Measurements from ENCODE around the gene C20orf202.

C20orf202 gene

DNA sequence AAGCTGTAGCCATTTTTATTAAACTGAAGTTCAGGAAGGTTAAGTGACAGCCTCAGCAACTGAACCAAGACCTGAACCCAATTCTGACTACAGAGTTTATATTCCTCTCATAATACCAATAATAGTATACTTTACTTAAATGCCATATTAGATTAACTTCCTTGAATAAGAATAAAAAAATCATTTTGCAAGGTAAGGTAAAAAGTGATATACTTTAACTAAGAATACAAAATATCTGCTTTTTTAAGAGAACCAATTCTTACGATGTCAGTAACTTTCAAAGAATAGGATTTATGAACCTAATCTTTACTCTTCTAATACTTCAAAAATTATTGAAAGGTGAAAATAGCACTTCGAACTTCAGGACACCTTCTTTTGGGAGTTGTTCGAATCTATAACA, 26.3 kb downstream of the C20orf202 start:
- peaks cover 0 to 78% (median 6%) of the 10 kb centered on the region in 3 experiments for H3K27me3 ChIP-seq (ENCODE audit: control insufficient read depth in 3 of 3, insufficient read depth in 3 of 3, low read depth in 1 of 3, low read length in 3 of 3)
- no CpG with 5 or more reads among the region's 3 CpGs for WGBS, 2 donors (ENCODE audit: extremely low coverage in 2 of 2, insufficient read length in 2 of 2, insufficient replicate concordance in 1 of 2)

DNA sequence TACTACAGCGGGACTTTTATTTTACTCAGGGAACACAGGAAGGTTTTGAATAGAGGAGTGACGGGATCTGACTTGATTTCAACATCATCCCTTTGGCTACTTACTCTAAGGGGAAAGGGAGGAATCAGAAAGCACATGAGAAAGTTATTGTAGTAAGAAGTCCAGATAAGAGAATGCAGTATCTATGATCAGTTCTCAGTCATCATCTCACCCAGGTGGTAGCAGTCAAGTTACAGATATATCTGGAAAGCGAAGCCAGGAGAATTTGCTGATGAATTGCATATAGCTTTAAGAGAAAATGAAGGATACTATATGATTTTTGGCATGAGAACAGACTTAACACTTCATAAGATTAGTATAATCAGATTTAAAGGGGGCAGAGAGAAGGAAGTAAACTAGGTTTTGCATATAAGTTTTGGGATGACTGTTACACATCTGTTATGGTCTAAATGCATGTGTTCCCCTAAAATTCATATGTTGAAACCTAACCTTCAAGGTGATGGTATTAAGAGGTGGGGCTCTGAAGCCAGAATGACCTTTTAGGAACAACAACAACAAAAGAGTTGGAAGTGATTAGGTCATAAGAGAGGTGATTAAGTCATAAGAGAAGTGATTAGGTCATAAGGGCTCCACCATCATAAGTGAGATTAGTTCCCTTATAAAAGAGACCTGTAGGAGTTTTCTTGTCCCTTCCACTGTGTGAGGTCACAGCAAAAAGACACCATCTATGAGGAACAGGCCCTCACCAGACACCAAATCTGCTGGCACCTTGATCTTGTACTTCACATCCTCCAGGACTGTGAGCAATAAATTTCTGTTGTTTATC, 29.2 kb downstream of the C20orf202 start:
- H3K9me3 ChIP-seq (replicated peaks in 1 of 2; ENCODE audit: control insufficient read depth in 2 of 2, insufficient read depth in 1 of 2, low read depth in 1 of 2, low read length in 2 of 2) = no peaks in the 10 kb centered on the region
- no peak overlapping the region for H3K4me3 ChIP-seq (ENCODE audit: low read length in 2 of 2)
- no peaks in the 10 kb centered on the region for H3K4me1 ChIP-seq (ENCODE audit: control insufficient read depth in 2 of 2, insufficient read depth in 1 of 2, low read depth in 1 of 2, low read length in 2 of 2)
- H3K79me1 ChIP-seq (ENCODE audit: low read depth, low read length) = no peaks in the 10 kb centered on the region
- no CpG with 5 or more reads among the region's 3 CpGs for WGBS, 2 donors (ENCODE audit: extremely low coverage in 2 of 2, insufficient read length in 2 of 2, insufficient replicate concordance in 1 of 2)
- H2BK5ac ChIP-seq (ENCODE audit: low read length) = no peak overlapping the region
- H2BK120ac ChIP-seq (ENCODE audit: low read depth, low read length) = no peak overlapping the region
- H2AFZ ChIP-seq (ENCODE audit: low read length) = no peak overlapping the region
- no peak overlapping the region for H4K91ac ChIP-seq (ENCODE audit: low read depth, low read length, poor library complexity)
- no peak overlapping the region for H4K8ac ChIP-seq (ENCODE audit: low read depth, low read length)
- no peak overlapping the region for H2BK15ac ChIP-seq (ENCODE audit: low read length)
- H3K4me2 ChIP-seq (ENCODE audit: insufficient read depth, low read length, poor library complexity, severe bottlenecking) = no peak overlapping the region
- H3K27me3 ChIP-seq (ENCODE audit: control insufficient read depth in 3 of 3, insufficient read depth in 3 of 3, low read depth in 1 of 3, low read length in 3 of 3) = peaks cover 0 to 76% (median 0%) of the 10 kb centered on the region in 3 experiments
- H3K36me3 ChIP-seq (replicated peaks in 1 of 2; ENCODE audit: control insufficient read depth in 2 of 2, insufficient read depth in 2 of 2, low read length in 2 of 2) = no peaks in the 10 kb centered on the region
- H3K27ac ChIP-seq (replicated peaks; ENCODE audit: low read length) = no peak overlapping the region
- H3K14ac ChIP-seq (ENCODE audit: low read length) = no peak overlapping the region
- no peak overlapping the region for H3K23ac ChIP-seq (ENCODE audit: low read depth, low read length, poor library complexity)
- H3K9ac ChIP-seq (ENCODE audit: low read depth, low read length, poor library complexity) = no peak overlapping the region
- no peak overlapping the region for H2AK5ac ChIP-seq (ENCODE audit: low read depth, low read length)
- no peak overlapping the region for H3K18ac ChIP-seq (ENCODE audit: low read length)
- H3K4ac ChIP-seq (ENCODE audit: low read length) = no peak overlapping the region
- H2BK12ac ChIP-seq (ENCODE audit: low read length) = no peak overlapping the region
- DNase-seq (ENCODE audit: low spot score) = no peak

More for the DNA sequence above, 26.3 kb downstream of the C20orf202 start:
- no peak overlapping the region for H3K27ac ChIP-seq (replicated peaks; ENCODE audit: low read length)
- no peak overlapping the region for H2BK120ac ChIP-seq (ENCODE audit: low read depth, low read length)
- H3K9me3 ChIP-seq (replicated peaks in 1 of 2; ENCODE audit: control insufficient read depth in 2 of 2, insufficient read depth in 1 of 2, low read depth in 1 of 2, low read length in 2 of 2) = no peaks in the 10 kb centered on the region
- H3K18ac ChIP-seq (ENCODE audit: low read length) = no peak overlapping the region
- no peak overlapping the region for H4K8ac ChIP-seq (ENCODE audit: low read depth, low read length)
- no peak overlapping the region for H2BK5ac ChIP-seq (ENCODE audit: low read length)
- no peaks in the 10 kb centered on the region for H3K79me1 ChIP-seq (ENCODE audit: low read depth, low read length)
- H3K14ac ChIP-seq (ENCODE audit: low read length) = no peak overlapping the region
- H2AFZ ChIP-seq (ENCODE audit: low read length) = no peak overlapping the region
- H2BK12ac ChIP-seq (ENCODE audit: low read length) = no peak overlapping the region
- no peak overlapping the region for H3K4me2 ChIP-seq (ENCODE audit: insufficient read depth, low read length, poor library complexity, severe bottlenecking)
- H3K36me3 ChIP-seq (replicated peaks in 1 of 2; ENCODE audit: control insufficient read depth in 2 of 2, insufficient read depth in 2 of 2, low read length in 2 of 2) = no peaks in the 10 kb centered on the region
- no peak overlapping the region for H3K4ac ChIP-seq (ENCODE audit: low read length)
- H2AK5ac ChIP-seq (ENCODE audit: low read depth, low read length) = no peak overlapping the region
- no peak overlapping the region for H3K9ac ChIP-seq (ENCODE audit: low read depth, low read length, poor library complexity)
- no peak for DNase-seq (ENCODE audit: low spot score)
- H4K91ac ChIP-seq (ENCODE audit: low read depth, low read length, poor library complexity) = no peak overlapping the region
- H3K23ac ChIP-seq (ENCODE audit: low read depth, low read length, poor library complexity) = no peak overlapping the region
- H3K4me3 ChIP-seq (ENCODE audit: low read length in 2 of 2) = no peak overlapping the region
- H2BK15ac ChIP-seq (ENCODE audit: low read length) = no peak overlapping the region
- H3K4me1 ChIP-seq (ENCODE audit: control insufficient read depth in 2 of 2, insufficient read depth in 1 of 2, low read depth in 1 of 2, low read length in 2 of 2) = peaks cover 0 to 4% of the 10 kb centered on the region in 2 donors

DNA sequence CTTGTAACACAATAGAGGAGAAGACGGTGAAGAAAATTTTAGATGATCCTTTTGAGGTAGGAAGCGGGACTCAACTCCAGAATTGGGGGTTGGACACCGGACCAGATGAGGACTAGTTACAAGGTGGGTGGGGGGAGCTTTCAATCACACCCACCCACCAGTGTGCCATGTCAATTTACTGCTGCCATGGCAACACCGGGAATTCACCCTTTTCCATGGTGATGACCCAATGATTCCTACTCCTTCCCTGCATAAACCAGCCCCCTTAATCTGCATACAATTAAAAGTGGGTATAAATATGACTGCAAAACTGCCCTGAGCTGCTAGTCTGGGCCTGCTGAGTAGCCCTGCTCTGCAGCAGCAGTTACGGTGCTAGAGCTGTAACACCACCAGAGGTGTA, 37.3 kb downstream of the C20orf202 start:
- Histone ChIP-seq H2BK5ac (ENCODE audit: low read length) (no peak overlapping the region), H2BK15ac (ENCODE audit: low read length) (no peak overlapping the region), H3K14ac (ENCODE audit: low read length) (no peak overlapping the region), H2BK120ac (ENCODE audit: low read depth, low read length) (no peak overlapping the region), H3K9me3 (replicated peaks in 1 of 2; ENCODE audit: control insufficient read depth in 2 of 2, insufficient read depth in 1 of 2, low read depth in 1 of 2, low read length in 2 of 2) (no peaks in the 10 kb centered on the region), H2BK12ac (ENCODE audit: low read length) (no peak overlapping the region), H3K4me3 (ENCODE audit: low read length in 2 of 2) (peak overlapping the region in 1 of 2 donors; percentile 58), H4K8ac (ENCODE audit: low read depth, low read length) (no peak overlapping the region), H4K91ac (ENCODE audit: low read depth, low read length, poor library complexity) (no peak overlapping the region), H3K27ac (replicated peaks; ENCODE audit: low read length) (no peak overlapping the region), H2AK5ac (ENCODE audit: low read depth, low read length) (no peak overlapping the region), H3K23ac (ENCODE audit: low read depth, low read length, poor library complexity) (no peak overlapping the region), H3K4me1 (ENCODE audit: control insufficient read depth in 2 of 2, insufficient read depth in 1 of 2, low read depth in 1 of 2, low read length in 2 of 2) (peaks cover 3 to 8% of the 10 kb centered on the region in 2 donors), H2AFZ (ENCODE audit: low read length) (peak overlapping the region; percentile 19), H3K36me3 (replicated peaks in 1 of 2; ENCODE audit: control insufficient read depth in 2 of 2, insufficient read depth in 2 of 2, low read length in 2 of 2) (no peaks in the 10 kb centered on the region), H3K4ac (ENCODE audit: low read length) (no peak overlapping the region), H3K79me1 (ENCODE audit: low read depth, low read length) (no peaks in the 10 kb centered on the region), H3K9ac (ENCODE audit: low read depth, low read length, poor library complexity) (no peak overlapping the region), H3K18ac (ENCODE audit: low read length) (no peak overlapping the region), H3K4me2 (ENCODE audit: insufficient read depth, low read length, poor library complexity, severe bottlenecking) (no peak overlapping the region), H3K27me3 (ENCODE audit: control insufficient read depth in 3 of 3, insufficient read depth in 3 of 3, low read depth in 1 of 3, low read length in 3 of 3) (peaks cover 0 to 44% (median 0%) of the 10 kb centered on the region in 3 experiments)
- WGBS, 2 donors (ENCODE audit: extremely low coverage in 2 of 2, insufficient read length in 2 of 2, insufficient replicate concordance in 1 of 2) = no CpG with 5 or more reads among the region's 5 CpGs
- no peak for DNase-seq (ENCODE audit: low spot score)

DNA sequence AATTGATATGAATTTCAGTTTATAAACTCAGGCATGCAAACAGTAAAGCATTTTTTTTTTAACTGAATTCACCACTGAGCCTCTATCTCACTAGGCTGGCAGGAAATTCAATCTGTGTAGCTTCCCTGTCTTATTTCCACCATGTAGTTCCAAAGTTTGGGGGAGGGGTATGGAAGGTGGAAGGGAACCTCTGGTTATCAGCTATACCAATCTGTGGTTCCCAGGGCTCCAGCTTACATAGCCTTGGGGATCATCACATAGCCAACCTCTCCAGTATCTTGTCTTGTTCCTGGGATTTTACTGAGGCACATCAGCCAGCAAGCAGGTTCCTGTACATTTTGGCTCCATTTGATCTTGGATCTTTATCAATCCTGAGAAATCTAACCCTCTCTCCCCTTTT, 38.2 kb downstream of the C20orf202 start:
- Histone ChIP-seq H3K36me3 (replicated peaks in 1 of 2; ENCODE audit: control insufficient read depth in 2 of 2, insufficient read depth in 2 of 2, low read length in 2 of 2) (no peaks in the 10 kb centered on the region), H3K14ac (ENCODE audit: low read length) (no peak overlapping the region), H3K9me3 (replicated peaks in 1 of 2; ENCODE audit: control insufficient read depth in 2 of 2, insufficient read depth in 1 of 2, low read depth in 1 of 2, low read length in 2 of 2) (no peaks in the 10 kb centered on the region), H2BK120ac (ENCODE audit: low read depth, low read length) (no peak overlapping the region), H2BK12ac (ENCODE audit: low read length) (no peak overlapping the region), H3K18ac (ENCODE audit: low read length) (no peak overlapping the region), H3K4ac (ENCODE audit: low read length) (no peak overlapping the region), H3K9ac (ENCODE audit: low read depth, low read length, poor library complexity) (no peak overlapping the region), H2BK5ac (ENCODE audit: low read length) (no peak overlapping the region), H3K4me1 (ENCODE audit: control insufficient read depth in 2 of 2, insufficient read depth in 1 of 2, low read depth in 1 of 2, low read length in 2 of 2) (peaks cover 3 to 8% of the 10 kb centered on the region in 2 donors), H4K91ac (ENCODE audit: low read depth, low read length, poor library complexity) (no peak overlapping the region), H3K79me1 (ENCODE audit: low read depth, low read length) (no peaks in the 10 kb centered on the region), H2AFZ (ENCODE audit: low read length) (no peak overlapping the region), H2AK5ac (ENCODE audit: low read depth, low read length) (no peak overlapping the region), H2BK15ac (ENCODE audit: low read length) (no peak overlapping the region), H3K23ac (ENCODE audit: low read depth, low read length, poor library complexity) (no peak overlapping the region), H3K27ac (replicated peaks; ENCODE audit: low read length) (no peak overlapping the region), H3K4me2 (ENCODE audit: insufficient read depth, low read length, poor library complexity, severe bottlenecking) (no peak overlapping the region), H3K4me3 (ENCODE audit: low read length in 2 of 2) (no peak overlapping the region), H3K27me3 (ENCODE audit: control insufficient read depth in 3 of 3, insufficient read depth in 3 of 3, low read depth in 1 of 3, low read length in 3 of 3) (peaks cover 0 to 48% (median 0%) of the 10 kb centered on the region in 3 experiments), H4K8ac (ENCODE audit: low read depth, low read length) (no peak overlapping the region)
- DNase-seq (ENCODE audit: low spot score) = no peak

Data from neuronal stem cell (in vitro differentiated cells).